HG02840 (cell line): ENCODE results near the gene CSPG4.
A peak's percentile ranks its signal among the peaks of the same experiment; 100 is the strongest.
"Not testable (repeated sequence)": the region's sequence is repeated elsewhere in the genome, so short reads cannot be mapped to it uniquely, and the experiment has no call there.

Experiments used
- ATAC-seq: cut with Tn5 transposase; IDR thresholded peaks from one replicate; pipeline ENCODE4 v1.9.1; 2021; ENCODE audit warnings: mild to moderate bottlenecking, moderate library complexity, moderate number of reproducible peaks; ENCODE audit not compliant: unreplicated experiment, low FRiP score

The CSPG4 gene

GRCh38 chr15:75712668-75713337 lies at the start of gene CSPG4:
TSS of gene CSPG4 (minus strand) at chr15:75712848. CDS start at chr15:75712755, 93 bp downstream.
- ATAC-seq = no peak

DNA sequence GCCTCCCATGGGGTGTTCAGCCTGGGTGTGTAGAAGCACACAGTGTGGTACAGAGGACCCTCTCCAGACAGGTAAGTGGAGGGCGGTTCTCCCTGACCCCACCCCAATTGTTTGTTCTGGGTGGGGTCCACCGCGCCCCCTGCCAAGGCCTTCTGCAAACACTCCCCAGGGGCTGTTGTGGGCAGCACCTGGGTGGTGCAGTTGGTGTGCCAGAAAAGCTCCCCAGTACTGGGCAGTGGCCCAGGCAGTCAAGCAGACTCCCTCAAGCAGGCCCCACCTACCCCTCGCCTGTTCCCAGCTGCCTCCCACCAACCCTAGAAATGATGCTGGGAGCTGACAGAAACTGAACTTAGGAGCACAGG lies 49.7 kb upstream of the CSPG4 start:
- not testable (repeated sequence) for ATAC-seq

- ATAC-seq = no peak
Measured at GRCh38 chr15:75761446-75762356, 49.1 kb upstream of the CSPG4 start.

DNA sequence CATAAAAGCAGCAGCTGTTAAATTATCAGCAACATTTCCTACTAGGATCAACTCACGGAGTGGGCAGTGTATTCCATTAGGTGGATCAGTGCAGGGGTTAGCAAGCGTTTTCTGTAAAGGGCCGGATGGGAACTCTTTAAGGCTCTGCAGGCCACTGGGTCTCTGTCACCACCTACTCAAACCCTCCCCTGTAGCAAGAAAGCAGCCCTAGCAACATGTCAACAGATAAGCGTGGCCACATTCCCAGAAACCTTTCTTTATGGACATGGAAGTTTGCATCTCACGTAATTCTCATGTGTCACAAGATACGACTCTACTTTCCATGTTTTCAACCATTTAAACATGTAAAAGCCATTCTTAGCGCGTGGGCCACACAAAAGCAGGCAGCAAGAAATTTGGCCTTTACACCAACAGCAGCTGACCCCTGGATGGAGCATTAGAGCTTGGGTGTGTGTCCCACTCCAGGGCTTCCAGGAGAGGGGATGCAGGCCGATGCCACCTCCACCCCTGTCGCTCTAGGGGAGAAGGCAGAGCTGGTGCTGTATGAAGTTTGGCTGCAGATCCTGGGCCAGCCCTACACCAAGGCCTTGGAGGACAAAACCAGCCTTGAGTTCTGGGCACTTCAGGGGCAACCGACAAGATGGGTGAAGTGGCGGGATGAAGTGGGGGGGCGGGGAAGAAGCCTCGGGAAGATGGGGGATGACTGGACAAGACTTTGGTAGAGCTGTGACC lies 48.2 kb upstream of the CSPG4 start:
- ATAC-seq = no peak

- not testable (repeated sequence) for ATAC-seq
Measured at GRCh38 chr15:75760131-75760520, 47.5 kb upstream of the CSPG4 start.

GRCh38 chr15:75759416-75760130 lies 46.9 kb upstream of the CSPG4 start:
- no peak for ATAC-seq

- peak; percentile 76 for ATAC-seq
Measured at GRCh38 chr15:75758071-75758872, 45.6 kb upstream of the CSPG4 start.

GRCh38 chr15:75754871-75755270 lies 42.2 kb upstream of the CSPG4 start:
- ATAC-seq = not testable (repeated sequence)

- ATAC-seq = no peak
Measured at GRCh38 chr15:75753145-75753544, 40.5 kb upstream of the CSPG4 start.

DNA sequence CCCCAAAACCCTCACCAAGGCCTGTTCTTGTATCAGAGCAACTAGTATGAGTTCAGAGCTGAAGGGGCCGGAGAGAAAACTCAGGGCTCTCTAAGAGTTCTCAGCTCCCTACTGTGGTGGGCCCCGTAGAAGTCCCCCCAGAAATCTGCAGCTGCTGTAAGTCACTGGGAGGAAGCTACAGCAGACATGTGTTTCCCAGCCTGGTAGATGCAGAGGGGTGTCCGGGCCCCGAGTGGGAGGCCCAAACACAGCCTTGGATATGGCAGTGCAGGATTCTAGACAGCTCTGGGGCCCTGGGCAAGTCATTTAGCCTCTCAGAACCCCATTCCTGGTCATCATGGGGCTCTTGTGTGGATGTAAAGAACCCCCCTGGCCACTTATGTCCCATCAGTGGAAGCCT lies 39.2 kb upstream of the CSPG4 start:
- ATAC-seq = no peak

DNA sequence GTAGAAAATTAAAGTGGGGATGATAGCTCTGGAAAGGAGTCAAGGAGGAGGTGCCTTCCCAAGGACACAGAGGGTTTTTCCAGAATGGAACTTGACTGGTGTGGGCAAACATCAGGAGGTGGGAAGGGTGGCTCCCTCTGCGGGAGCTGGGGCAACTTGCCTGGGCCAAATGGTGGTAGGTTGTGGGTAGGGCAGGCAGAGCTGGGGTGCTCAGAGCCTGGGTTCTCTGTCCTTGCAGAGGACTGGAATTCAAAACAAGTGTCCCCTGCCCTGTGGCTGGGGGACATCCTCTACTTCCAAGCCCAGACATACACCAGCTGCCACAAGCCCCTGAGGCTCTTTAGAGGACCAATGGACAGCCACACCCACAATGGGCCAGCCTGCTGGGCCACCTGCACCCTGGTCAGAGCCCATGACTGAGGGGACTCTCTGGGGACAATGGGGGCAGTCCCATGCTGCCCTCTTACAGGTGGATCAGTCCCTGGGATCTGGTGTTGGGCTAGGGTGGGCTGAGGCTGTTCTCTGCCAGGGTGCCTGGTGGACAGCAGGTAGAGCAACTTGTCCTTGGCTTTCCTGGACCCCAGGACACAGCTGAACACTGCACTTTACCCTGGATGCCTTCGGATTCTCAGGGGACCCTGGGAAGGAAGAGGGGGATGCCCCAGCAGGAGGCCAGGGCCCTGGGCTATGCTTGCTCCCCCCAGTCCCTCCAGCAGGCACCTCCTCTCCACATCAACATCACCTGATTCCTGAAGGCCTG lies 38.6 kb upstream of the CSPG4 start:
- no peak for ATAC-seq

DNA sequence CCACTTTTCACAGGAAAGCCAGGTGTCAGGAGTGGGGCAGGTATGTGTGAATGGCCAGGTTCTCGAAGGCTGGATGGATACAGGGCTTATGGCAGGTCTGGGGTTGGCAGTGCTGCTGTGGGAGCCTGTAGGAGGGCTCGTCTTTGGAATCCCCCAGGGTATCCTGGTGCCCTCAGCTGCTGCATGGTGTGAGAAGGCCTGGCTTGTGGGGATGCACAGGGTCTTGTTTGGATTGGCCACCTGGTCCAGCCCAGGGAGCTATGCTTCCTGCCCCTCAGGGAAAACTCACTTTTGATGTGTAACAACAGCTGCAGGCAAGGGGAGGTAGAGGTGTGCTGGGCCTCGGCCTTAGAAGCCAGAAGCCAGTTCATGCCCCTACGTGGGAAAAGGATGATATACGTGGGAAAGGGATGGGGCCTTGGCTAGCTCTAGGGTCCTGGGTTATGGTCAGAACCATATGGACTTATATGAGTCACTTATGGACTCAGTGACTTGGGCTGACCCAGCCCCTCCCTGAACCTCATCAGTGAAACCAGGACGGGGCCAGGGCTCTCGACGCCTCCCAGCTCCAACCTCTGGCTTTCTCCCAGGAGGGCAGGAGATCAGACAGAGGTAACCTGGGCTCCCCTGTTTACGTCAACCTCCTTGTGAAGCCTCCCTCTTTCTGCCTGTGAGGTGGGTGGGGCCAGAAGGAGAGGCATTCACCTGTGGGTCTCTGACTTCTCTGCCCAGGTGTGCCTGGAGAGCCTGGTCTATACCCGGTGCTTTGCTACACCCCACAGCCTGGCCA lies 37.8 kb upstream of the CSPG4 start:
- ATAC-seq = no peak

DNA sequence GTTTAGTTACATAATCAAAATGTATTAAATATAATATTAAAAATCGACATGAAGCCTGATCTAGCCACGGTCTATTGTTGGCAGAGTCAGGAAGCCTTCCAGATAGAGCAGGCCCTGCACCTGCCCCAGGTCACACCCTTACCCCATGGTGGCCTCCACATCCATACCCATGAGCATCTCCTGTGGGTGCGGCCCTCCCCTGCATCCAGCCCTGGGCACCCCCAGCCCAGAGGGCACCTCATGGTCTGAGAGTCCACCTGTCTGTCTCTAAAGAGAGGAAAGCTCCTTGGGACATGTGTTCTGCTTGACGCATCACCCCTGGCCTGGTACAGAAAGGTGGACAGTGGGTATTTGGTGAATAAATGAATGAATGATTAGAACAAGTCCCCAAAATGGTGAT lies 37.2 kb upstream of the CSPG4 start:
- ATAC-seq = no peak

DNA sequence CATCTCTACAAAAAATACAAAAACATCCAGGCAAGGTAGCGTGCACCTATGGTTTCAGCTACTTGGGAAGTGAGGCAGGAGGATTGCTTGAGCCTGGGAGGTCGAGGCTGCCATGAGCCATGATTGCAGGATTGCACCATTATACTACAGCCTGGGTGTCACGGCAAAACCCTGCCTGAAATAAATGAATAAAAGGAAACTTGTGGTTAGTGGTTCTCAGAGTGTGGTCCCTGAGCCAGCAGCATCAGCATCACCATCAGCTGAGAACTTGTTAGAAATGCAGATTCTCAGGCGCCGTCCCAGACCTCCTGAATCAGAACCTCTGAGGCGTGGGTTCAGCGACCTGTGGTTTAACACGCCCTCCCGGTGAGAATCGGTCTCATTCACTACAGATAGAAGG lies 36.2 kb upstream of the CSPG4 start:
- not testable (repeated sequence) for ATAC-seq

- not testable (repeated sequence) for ATAC-seq
Measured at GRCh38 chr15:75747121-75747520, 34.5 kb upstream of the CSPG4 start.

DNA sequence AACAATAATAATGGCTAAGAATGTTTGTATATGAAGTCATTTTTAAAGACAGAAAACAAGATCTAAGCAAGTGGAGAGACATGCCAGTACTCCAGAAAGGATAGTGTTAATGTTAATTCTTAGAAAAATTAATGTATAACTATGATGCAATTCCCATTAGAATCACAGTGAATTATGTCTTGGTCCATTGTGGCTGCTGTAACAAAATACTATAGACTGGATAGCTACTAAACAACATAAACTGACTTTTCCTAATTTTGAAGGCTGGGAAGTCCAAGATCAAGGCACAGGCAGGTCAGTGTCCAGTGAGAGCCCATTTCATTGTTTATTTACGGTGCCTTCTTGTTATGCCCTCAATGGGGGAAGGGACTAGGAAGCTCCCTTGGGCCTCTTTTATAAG lies 32.7 kb upstream of the CSPG4 start:
- ATAC-seq = no peak

- not testable (repeated sequence) for ATAC-seq
Measured at GRCh38 chr15:75742346-75742745, 29.7 kb upstream of the CSPG4 start.

DNA sequence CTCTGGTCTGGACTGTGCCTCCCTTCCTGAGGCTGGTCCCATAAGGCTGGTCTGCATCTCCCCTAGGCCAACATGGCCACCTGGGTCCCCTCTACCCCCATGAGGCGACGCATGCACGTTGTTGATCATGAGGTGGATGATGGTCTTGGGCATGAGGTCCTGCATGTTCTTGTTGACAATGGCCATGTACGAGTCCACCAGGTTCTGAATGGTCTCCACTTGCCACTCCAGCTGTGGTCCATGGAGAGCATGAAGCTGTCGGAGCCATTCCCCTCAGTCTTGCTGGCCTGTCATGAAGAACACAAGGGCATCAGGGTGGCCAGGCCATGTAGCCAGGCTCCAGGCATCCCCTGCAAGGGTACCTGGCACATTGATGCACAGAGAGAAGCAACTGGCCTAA lies 27.1 kb upstream of the CSPG4 start:
- no peak for ATAC-seq
